SU-DHL-6 (cell line): ENCODE data around the gene AP1G2.

Experiments
- EZH2phosphoT487 ChIP-seq: fragments of 200-600 bp; sonication (generic), shearing (Covaris generic); conservative IDR thresholded peaks from 2 replicates; pipeline ENCODE4 v1.6.1; 2018; ENCODE audit warnings: mild to moderate bottlenecking, antibody characterized with exemption, low read length, moderate library complexity, mixed read lengths
- TF ChIP-seq, protein P1 (sequence below): fragments of 200-600 bp; sonication (generic); IDR thresholded peaks from one replicate; pipeline ENCODE4 v1.5.1; 2017; ENCODE audit warnings: antibody characterized with exemption, mild to moderate bottlenecking, low read length, moderate library complexity; ENCODE audit not compliant: insufficient read depth, poor library complexity, severe bottlenecking

DNA sequence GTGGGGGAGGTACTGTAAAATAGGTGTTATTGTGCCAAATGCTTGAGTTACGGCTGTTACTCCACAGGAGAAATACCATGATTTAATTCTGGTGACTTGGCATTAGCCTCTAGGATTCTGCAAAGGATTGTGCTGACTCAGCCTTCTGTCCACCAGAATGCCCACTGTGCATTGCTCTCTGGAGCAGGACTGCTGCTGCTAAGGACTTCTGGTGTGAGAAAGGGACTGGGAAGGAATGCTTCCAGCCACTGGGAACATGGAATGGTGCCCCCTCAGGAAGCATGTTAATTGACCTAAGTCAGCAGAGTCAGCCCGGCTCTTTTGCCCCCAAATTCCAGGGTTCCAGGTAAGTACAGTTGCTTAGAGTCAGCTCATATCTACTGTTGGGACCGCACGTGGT, 48.9 kb downstream of the AP1G2 start:
- TF ChIP-seq, protein P1, sequence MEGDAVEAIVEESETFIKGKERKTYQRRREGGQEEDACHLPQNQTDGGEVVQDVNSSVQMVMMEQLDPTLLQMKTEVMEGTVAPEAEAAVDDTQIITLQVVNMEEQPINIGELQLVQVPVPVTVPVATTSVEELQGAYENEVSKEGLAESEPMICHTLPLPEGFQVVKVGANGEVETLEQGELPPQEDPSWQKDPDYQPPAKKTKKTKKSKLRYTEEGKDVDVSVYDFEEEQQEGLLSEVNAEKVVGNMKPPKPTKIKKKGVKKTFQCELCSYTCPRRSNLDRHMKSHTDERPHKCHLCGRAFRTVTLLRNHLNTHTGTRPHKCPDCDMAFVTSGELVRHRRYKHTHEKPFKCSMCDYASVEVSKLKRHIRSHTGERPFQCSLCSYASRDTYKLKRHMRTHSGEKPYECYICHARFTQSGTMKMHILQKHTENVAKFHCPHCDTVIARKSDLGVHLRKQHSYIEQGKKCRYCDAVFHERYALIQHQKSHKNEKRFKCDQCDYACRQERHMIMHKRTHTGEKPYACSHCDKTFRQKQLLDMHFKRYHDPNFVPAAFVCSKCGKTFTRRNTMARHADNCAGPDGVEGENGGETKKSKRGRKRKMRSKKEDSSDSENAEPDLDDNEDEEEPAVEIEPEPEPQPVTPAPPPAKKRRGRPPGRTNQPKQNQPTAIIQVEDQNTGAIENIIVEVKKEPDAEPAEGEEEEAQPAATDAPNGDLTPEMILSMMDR, result no peak
- TF ChIP-seq EZH2phosphoT487, result no peak
